Stimulated activated CD4-positive, alpha-beta T cell treated with anti-CD3 and anti-CD28 coated beads, Interleukin-2, amount 100 ng/mL, for 24 hours (primary cell): ENCODE results near the gene LRRC61.

Source experiments
- DNase-seq, 2 donors: peaks; one replicate each; pipeline ENCODE4 v3.0.0-alpha.2; 2020

Gene LRRC61

GRCh38 chr7:150332852-150333635 lies 9.9 kb downstream of the LRRC61 start:
- no peak for DNase-seq

GRCh38 chr7:150333659-150334058 lies 10.5 kb downstream of the LRRC61 start:
- DNase-seq = no peak

- DNase-seq = no peak
Observed at GRCh38 chr7:150334108-150334507, 11.0 kb downstream of the LRRC61 start.

GRCh38 chr7:150335108-150335773 lies 12.1 kb downstream of the LRRC61 start:
- DNase-seq = no peak

- DNase-seq = no peak
Observed at GRCh38 chr7:150335774-150336112, 12.6 kb downstream of the LRRC61 start.

- no peak for DNase-seq
Observed at GRCh38 chr7:150336746-150337145, 13.6 kb downstream of the LRRC61 start.

GRCh38 chr7:150337179-150337578 lies 14.0 kb downstream of the LRRC61 start:
- DNase-seq = no peak

GRCh38 chr7:150337659-150338081 lies 14.5 kb downstream of the LRRC61 start:
- no peak for DNase-seq

GRCh38 chr7:150338166-150338829 lies 15.1 kb downstream of the LRRC61 start:
- no peak for DNase-seq

- no peak for DNase-seq
Observed at GRCh38 chr7:150339409-150339809, 16.3 kb downstream of the LRRC61 start.

GRCh38 chr7:150340024-150340749 lies 17.0 kb downstream of the LRRC61 start:
- peak in 1 of 2 donors; percentile 21 for DNase-seq

GRCh38 chr7:150340875-150341262 lies 17.7 kb downstream of the LRRC61 start:
- DNase-seq = no peak

- DNase-seq = no peak
Observed at GRCh38 chr7:150341263-150342120, 18.3 kb downstream of the LRRC61 start, which contains the start of gene RARRES2. Gene RARRES2 (minus strand): TSS chr7:150341629. CDS start chr7:150340609, 1,020 bp downstream.

GRCh38 chr7:150342121-150342408 lies 18.9 kb downstream of the LRRC61 start:
- DNase-seq = no peak

- DNase-seq = no peak
Observed at GRCh38 chr7:150343225-150343624, 20.1 kb downstream of the LRRC61 start.

- no peak for DNase-seq
Observed at GRCh38 chr7:150344299-150344698, 21.1 kb downstream of the LRRC61 start.

GRCh38 chr7:150345012-150345411 lies 21.9 kb downstream of the LRRC61 start:
- no peak for DNase-seq

GRCh38 chr7:150346922-150347321 lies 23.8 kb downstream of the LRRC61 start:
- no peak for DNase-seq

GRCh38 chr7:150351587-150352194 lies 28.5 kb downstream of the LRRC61 start:
- DNase-seq = no peak

GRCh38 chr7:150355666-150356059 lies 32.5 kb downstream of the LRRC61 start:
- no peak for DNase-seq

- no peak for DNase-seq
Observed at GRCh38 chr7:150356265-150356897, 33.2 kb downstream of the LRRC61 start.
